GM23248 (cell line): ENCODE data around the gene RUNX1.

ENCODE experiments used
- EZH2 ChIP-seq: fragments of 200-600 bp; sonication (generic); IDR thresholded peaks from 2 replicates; pipeline ENCODE4 v1.6.1; 2018; ENCODE audit warnings: antibody characterized with exemption, mild to moderate bottlenecking; ENCODE audit not compliant: insufficient read depth, poor library complexity, severe bottlenecking
- EZH2phosphoT487 ChIP-seq: fragments of 200-600 bp; sonication (generic); IDR thresholded peaks from 2 replicates; pipeline ENCODE4 v1.6.1; 2018; ENCODE audit warnings: antibody characterized with exemption, moderate library complexity, mild to moderate bottlenecking, low read depth; ENCODE audit not compliant: insufficient read depth

DNA sequence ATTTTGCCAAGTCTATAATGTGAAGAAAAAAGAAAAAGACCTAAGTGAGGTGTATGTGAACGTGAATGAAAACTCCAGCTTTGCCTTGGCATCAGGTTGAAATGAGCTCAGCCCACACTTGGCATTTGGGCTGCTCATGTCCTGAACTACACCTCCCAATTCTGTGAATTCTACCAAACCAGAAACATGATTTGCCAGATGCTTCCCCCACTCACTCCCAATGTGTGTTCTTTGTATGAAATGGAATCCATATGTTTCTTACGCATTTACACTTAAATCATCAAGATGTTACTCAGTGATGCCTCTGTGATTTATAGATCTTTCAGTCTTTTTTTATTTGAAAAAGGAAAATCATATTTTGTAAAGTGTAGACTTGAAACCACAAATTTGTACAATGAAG lies 32.8 kb upstream of the RUNX1 start:
- no peak for TF ChIP-seq EZH2
- TF ChIP-seq EZH2phosphoT487, result no peak
